HG03439 (cell line): ENCODE results near the gene ACTMAP.
A peak's percentile ranks its signal among the peaks of the same experiment; 100 is the strongest.
"Not testable (repeated sequence)": the region's sequence is repeated elsewhere in the genome, so short reads cannot be mapped to it uniquely, and the experiment has no call there.

Experiments
- ATAC-seq: cut with Tn5 transposase; IDR thresholded peaks from one replicate; pipeline ENCODE4 v1.9.1; 2021; ENCODE audit warnings: mild to moderate bottlenecking, moderate library complexity; ENCODE audit not compliant: unreplicated experiment

The ACTMAP gene

DNA sequence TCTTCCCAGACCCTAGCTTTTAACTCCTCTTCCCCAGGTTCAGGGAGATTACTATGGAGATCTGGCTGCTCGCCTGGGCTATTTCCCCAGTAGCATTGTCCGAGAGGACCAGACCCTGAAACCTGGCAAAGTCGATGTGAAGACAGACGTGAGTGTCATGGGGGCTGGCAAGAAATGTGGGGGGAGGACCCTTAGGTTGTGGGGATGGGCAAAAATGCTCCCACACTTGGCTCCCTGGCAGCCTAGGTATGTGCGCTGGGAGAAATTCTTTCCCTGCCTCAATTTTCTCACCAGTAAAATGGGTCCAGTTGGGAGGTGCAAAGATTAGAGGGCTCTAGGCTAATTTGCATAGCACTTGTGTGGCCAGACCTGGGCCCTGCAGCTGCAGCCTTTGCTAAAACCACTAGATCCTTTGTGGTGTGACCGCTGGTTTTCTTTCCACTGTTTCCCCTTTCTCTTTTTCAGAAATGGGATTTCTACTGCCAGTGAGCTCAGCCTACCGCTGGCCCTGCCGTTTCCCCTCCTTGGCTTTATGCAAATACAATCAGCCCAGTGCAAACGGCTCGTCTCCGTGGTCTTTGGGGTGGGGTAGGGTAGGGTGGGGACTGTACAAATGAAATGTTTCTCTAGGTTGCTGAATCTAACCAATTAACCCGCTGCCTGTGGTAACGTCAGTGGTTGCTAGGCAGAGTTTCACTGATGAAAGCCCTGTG is 26.8 kb upstream of the ACTMAP start:
- peak; percentile 68 for ATAC-seq

DNA sequence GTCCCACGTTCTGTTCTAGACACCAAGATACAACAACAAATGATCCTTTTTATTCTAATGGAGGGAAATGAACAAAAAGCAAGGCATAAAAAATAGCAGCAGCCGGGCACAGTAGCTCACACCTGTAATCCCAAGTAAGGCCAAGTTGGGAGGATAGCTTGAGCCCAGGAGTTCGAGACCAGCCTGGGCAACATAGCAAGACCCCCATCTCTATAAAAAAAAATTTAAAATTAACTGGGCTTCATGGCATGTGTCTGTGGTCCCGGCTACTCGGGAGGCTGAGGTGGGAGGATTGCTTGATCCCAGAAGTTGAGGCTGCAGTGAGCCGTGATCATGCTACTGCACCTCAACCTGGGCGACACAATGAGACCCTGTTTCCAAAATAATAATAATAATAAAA is 26.1 kb upstream of the ACTMAP start:
- no peak for ATAC-seq

DNA sequence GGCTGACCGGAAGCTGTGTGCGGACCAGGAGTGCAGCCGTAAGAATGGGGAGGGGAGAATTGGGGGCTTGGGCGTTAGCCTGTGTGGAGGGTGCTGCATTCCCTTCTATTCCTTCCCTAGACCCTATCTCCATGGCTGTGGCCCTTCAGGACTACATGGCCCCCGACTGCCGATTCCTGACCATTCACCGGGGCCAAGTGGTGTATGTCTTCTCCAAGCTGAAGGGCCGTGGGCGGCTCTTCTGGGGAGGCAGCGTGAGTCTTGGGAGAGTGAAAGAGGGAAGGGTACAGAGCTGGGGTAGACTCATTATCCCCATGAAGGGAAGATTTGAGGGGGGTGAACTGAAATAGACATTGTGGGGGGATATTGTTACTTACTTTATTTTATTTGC is 25.4 kb upstream of the ACTMAP start:
- ATAC-seq = no peak

DNA sequence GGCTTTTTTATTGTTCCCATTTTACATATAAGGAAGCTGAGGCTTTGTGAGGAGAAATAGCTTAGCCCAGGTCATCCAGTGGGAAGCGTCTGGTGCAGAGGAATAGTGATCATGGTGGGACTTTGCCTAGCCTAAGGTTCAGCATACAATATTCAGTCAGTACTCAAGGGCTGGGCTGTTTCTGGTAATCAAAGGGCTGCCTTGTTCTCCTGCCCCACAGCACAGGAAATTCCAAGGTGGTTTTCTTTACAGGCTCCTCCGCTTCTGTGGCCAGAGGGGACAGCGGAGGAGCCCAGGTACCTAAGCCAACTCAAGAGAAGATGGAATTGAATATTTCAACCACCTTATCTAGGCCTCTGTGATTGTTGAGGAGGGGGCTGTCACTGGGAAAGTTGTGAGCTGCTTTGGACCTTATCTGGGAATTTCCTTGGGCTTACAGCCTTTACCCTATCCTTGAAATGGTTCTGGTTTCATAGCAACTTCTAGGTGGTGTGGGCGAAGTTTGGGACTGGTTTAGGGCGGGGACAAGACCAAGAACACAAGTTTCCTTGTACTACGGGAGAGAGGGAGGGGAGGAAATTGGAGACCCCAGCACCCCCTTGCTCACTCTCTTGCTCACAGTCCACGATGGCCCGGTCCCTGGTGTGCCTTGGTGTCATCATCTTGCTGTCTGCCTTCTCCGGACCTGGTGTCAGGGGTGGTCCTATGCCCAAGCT is 24.8 kb upstream of the ACTMAP start, which contains the start of gene MIA:
Gene MIA (plus strand): TSS at position 606 of the 716 bp plus-strand sequence. CDS start 22 bp downstream, at position 628.
- no peak for ATAC-seq

DNA sequence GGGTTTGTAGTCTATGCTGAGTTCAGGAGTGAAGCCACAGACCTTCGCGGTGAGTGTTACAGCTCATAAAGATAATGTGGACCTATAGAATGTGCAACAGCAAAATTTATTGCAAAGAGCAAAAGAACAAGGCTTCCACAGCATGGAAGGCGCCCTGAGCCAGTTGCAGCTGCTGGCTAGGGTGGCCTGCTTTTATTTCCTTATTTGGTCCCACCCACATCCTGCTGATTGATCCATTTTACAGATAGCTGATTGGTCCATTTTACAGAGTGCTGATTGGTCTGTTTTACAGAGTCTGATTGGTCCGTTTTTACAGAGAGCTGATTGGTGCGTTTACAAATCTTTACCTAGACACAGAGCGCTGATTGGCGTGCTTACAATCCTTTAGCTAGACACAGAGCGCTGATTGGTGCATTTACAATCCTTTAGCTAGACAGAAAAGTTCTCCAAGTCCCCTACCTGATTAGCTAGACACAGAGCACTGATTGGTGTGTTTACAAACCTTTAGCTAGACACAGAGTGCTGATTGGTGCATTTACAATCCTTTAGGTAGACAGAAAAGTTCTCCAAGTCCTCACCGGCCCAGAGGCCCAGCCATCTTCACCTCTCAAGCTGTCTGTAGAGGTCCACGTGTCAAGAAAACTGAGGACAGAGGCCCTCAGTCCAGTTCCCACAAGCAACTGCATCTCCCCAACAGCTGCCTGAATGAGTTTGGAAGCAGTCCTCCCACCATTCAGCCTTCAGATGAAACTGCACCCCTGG is 21.0 kb upstream of the ACTMAP start:
- not testable (repeated sequence) for ATAC-seq

DNA sequence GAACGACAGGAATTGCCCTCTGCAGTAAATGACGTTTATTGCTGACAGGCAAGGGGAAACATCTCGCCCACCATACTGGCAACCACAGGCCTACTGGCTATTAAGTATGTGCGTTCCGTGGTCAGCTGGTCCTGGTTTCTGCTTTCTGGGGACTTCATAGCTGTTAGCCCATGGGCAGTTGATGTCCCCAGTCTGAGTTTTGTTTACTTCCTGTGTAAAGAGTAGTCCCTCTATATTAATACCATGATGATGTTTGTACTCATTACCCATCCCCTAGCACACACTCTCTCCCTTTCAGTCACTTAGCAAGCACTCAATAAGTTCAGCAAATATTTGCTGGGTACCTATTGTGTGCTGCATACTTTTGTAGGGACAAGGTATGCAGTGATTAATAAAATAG is 18.6 kb upstream of the ACTMAP start:
- ATAC-seq = no peak

DNA sequence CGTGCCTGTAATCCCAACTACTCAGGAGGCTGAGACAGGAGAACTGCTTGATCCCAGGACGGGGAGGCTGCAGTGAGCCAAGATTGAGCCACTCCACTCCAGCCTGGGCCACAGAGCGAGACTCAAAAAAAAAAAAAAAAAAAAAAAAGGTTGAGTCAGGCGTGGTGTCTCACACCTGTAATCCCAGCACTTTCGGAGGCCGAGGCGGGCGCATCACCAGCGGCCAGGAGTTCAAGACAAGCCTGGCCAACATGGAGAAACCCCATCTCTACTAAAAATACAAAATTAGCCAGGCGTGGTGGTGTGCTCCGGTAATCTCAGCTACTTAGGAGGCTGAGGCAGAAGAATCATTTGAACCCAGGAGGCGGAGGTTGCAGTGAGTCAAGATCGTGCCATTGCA is 16.1 kb upstream of the ACTMAP start:
- not testable (repeated sequence) for ATAC-seq

DNA sequence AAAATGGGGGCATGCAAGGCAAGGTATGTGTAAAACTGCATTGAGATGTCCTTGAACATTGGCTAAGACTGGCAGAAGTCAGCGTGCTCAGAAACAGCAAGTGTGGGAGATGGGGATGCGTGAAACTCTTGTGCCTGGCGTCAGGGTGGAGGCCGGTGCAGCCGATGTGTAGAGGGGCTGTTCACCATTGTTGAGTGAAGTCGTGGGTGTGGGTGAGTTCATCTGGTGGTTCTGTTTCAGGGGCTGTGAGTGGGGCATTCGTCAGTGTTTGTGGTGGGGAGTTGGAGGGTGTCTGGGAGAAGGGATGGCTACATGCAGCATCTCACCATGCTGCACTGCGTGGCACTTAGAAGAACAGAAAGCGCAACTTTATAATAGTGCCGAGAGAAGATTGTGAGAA is 13.7 kb upstream of the ACTMAP start:
- no peak for ATAC-seq

DNA sequence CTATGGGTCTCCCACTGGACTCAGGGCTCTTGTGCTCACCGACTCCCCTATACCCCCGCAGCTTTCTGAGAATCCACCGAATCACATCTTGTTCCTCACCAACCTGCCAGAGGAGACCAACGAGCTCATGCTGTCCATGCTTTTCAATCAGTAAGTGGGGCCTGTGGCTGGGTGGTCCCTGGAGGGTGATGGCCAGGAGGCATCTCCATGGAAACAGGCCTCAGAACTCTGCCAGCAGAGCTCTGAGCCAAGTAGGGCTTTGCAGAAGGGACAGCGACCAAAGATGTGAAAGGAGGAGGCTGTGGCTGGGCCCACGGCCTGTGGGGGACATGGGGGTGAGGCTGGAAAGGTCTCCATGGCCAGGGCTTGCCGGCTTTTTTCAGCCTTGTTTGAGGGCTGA is 13.2 kb upstream of the ACTMAP start:
- no peak for ATAC-seq

DNA sequence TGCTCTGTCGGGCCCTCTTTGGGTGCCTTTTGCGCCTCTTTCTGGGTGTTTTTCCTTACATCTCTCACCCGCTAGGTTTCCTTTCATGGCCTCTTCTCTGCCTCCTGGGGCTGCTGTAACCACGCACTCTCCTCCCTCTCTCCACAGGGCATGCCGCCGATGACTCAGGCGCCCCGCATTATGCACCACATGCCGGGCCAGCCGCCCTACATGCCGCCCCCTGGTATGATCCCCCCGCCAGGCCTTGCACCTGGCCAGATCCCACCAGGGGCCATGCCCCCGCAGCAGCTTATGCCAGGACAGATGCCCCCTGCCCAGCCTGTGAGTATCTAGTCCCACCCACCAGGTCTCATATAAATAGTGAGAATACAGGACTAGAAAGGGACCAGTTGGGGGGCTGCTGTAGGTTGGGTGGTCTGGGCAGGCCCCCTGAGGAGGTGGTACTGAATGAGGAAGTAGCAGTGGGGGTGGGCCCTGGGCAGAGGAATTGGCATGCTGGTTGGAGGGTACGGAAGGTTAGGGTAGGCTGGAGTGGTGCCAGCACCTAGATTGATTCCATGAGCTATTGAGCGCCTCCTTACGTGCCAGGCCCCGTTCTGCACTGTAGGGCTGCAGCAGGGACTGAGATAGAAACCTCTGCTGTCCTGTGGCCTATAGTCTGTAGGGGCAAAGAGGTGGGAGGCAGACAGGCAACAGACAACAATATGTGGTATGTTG is 12.6 kb upstream of the ACTMAP start:
- no peak for ATAC-seq

DNA sequence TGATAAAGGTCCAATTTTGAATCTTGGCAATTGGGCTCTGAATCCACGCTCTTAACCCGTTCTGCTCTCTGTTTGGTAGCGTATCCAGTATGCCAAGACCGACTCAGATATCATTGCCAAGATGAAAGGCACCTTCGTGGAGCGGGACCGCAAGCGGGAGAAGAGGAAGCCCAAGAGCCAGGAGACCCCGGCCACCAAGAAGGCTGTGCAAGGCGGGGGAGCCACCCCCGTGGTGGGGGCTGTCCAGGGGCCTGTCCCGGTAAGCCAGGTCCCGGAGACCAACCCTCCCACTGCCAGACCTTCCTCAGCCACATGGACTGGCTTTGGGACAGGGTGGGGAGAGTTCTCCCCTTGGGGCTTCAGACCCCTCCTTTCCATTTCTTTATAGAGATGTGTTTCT is 9.1 kb upstream of the ACTMAP start:
- no peak for ATAC-seq

DNA sequence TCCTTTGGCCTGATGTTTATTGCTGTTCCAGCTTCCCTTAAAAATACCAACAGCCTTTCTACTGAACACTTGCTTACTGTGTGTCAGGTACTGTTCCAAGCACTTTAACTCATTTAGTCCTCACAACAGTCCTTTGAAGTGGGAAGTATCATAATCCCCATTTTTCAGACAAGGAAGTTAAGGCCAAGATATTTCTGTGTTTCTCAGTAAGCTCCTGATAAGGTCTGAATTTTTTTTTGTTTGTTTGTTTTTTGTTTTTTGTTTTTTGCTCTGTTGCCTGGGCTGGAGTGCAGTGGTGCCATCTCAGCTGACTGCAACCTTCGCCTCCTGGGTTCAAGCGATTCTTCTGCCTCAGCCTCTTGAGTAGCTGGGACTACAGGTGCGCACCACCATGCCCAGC is 8.2 kb upstream of the ACTMAP start:
- no peak for ATAC-seq

DNA sequence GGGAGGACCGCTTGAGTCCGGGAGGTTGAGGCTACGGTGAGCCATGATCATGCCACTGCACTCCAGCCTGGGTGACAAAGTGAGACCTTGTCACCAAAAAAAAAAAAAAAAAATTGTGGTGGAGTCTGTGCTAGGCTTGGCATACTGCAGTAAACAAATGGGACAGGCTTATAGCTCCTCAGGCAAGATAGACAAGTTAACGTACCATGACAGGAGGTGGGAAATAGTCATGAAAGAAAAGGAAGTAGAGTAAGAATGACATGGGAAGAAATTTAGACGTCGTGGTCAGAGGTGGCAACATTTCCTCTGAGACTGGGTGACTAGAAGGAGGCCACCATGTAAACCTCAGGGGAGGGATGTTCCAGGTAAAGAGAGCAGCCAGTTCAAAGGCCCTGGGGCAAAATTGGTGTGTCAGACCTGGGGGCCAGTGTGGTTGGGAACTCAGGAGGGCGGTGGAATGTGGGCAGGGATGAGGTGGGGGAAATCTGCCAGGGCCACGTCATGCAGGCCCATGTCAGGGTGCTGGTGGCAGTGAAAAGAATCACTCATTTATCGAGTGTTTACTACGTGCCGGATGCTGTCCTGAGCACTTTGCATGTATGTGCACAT is 6.3 kb upstream of the ACTMAP start:
- ATAC-seq = no peak

DNA sequence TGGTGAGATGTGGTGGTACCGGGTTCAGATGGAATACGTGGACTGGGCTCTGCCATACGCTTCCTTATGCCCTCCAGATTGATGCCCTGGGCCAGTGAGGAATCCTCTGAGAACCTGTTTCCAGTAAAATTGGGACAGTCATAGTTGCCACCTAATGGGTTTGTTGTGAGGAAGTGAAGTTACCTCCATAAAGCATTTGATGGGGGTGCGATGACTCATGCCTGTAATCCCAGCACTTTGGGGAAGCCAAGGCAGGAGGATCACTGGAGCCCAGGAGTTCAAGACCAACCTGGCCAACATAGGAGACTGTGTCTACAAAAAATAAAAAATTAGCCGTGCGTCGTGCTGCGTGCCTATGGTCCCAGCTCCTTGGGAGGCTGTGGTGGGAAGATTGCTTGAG is 5.5 kb upstream of the ACTMAP start:
- no peak for ATAC-seq

DNA sequence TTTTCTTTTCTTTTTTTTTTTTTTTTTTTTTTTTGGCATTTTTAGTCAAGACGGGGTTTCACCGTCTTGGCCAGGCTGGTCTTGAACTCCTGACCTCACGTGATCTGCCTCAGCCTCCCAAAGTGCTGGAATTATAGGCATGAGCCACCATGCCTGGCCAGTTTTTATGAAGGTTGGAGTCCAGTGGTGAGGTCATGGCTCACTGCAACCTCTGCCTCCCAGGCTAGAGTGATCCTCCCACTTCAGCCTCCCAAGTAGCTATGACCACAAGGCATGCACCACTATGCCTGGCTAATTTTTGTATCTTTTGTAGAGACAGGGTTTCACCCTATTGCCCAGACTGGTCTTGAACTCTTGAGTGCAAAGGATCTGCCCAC is 5.0 kb upstream of the ACTMAP start:
- ATAC-seq = no peak

DNA sequence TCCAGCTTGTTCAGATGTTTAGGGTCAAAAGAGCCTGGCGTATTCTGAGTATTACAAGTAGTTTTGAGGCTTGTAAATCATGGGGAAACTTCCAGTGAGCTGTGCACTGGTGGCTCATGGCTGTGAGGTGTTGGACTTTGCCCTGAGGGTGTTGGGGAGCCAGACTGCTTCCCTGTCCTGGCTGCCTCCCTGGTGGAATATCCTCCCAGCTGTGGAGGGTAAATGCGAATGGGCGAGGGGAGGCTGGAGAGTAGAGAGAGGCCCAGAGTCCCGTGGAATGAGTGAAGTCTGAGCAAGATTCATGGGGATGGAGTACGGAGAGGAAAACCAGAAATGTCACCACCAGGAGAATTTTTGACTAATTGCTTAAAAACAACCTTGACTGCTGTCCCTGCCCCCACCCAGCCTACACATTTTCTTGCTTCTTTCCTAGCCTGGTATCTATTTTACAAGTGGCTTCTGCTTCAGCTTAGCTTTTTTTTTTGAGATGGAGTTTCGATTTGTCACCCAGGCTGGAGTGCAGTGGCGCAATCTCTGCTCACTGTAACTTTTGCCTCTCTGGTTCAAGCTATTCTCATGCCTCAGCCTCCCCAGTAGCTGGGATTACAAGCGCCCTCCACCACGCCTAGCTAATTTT is 4.5 kb upstream of the ACTMAP start:
- ATAC-seq = no peak

DNA sequence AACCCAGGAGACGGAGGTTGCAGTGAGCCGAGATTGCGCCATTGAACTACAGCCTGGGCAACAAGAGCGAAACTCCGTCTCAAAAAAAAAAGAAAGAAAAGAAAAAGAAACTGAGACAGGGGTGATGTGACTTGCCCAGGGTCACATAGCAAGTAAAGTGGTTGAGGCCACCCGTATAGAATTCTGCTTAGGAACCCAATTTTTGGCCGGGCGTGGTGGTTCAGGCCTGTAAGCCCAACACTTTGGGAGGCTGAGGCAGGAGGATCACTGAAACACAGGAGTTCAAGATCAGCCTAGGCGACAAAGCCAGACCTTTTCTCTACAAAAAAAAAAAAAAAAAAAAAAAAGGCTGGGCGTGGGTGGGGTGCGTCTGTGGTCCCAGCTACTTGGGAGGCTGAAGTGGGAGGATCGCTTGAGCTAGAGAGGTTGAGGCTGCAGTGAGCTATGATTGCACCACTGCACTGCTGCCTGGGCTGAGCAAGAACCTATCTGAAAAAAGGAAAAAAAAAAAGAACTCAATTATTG is 2.0 kb upstream of the ACTMAP start:
- no peak for ATAC-seq

DNA sequence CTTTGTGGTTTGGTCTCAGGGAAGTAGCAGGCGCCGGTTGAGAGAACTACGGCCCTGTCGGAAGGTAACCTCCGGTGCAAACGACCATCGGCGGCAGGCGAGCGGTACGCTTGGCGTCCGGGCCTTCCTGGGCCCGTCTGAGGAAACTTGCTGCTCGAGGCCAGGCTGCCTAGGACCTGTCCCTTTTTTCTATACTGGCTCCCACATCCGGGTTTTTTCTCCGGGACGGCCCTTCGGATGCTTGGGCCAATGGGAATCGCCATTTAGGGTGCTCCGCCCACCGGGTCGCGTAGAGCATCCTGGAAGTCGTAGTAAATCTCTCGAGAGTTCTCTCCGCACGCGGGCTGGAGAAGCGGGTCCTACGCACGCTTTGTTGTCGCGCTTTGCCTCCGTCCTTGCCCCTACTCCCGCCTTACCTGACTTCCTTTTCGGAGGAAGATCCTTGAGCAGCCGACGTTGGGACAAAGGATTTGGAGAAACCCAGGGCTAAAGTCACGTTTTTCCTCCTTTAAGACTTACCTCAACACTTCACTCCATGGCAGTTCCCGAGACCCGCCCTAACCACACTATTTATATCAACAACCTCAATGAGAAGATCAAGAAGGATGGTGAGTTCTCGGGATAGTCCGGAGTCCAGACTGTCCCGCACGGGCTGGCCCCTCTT is 729 bp upstream of the ACTMAP start, which contains the start of gene SNRPA:
Gene SNRPA (plus strand): TSS at position 330 of the 664 bp plus-strand sequence. CDS start 206 bp downstream, at position 536.
- ATAC-seq = peak; percentile 56

DNA sequence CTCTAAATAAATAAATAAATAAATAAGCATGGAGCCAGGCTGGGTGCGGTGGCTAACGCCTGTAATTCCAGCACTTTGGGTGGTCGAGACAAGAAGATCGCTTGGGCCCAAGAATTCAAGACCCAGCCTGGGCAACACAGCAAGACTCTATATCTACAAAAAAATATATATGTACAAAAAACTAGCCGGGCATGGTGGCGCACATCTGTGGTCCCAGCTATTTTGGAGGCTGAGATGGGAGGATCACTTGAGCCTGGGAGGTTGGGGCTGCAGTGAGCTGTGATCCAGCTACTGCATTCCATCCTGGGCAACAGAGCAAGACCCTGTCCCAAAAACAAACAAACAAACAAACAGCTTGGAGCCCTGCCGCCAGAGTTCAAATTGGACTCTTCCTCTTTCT is 2.7 kb downstream of the ACTMAP start:
- ATAC-seq = no peak
